ENCODE measurements around the gene C11orf42. TPM values are rescaled to one million over a fixed set of nuclear protein-coding genes. Genes with fewer than 3 reads are reported as not detected.

Gene C11orf42, protein sequence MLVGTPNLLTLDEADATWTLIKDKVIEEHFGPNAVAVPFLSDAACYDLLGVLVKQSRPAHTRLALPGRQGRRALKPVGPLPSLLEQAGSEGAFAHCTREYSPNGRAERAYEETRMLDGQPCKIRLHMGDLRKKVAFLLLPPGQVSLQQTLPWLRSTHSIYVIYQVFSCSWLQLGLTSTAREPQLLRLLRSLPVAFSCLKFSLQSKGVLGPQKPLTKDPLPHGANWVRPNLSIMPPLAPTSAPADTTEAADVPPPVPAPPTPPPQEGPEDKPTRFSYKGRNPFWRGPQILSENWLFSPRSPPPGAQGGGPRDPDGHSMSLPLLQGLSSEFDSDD
- total RNA-seq (not detected), polyA plus RNA-seq (ENCODE audit: insufficient read length in 2 of 2) (1 to 10 TPM; 1.2 to 2.0 TPM)
- long read RNA-seq, donor 1, partial matches to known transcripts = 13 of 19 reads
- long read RNA-seq, donor 1, other reads (novel, unspliced or antisense) = 6 of 19 reads
- long read RNA-seq, donor 2 = 0 reads
- long read RNA-seq, donor 3 = 0 reads
- long read RNA-seq, donor 4 = 0 reads

DNA sequence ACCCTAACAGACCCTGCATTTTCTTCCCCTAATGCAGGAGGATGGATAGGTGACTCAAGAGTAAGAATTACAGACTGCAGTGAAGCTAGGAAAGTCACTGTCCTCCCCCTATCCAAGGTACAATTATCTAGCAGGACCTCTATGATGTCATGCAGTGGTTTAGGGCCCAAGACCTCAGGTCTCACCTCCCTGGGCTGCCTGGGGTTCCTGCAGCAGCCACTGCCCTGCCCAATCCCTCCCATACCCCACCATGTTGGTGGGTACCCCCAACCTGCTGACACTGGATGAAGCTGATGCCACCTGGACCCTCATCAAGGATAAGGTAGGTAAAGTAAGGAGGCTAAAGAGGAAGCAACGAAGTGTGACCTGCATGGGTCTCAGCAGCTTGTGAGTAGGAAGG lies at the start of gene C11orf42:
TSS of gene C11orf42 (plus strand) at position 192 of the 400 bp plus-strand sequence. CDS start at position 251, 59 bp downstream.
- Histone ChIP-seq H3K27me3 (ENCODE audit: control insufficient read depth, insufficient read depth, low read length) (no peaks in the 10 kb centered on the region), H3K4me3 (ENCODE audit: low read depth, low read length) (no peak within 1 kb of the TSS), H3K9me3 (ENCODE audit: control insufficient read depth, insufficient read depth, low read length) (no peaks in the 10 kb centered on the region), H3K36me3 (ENCODE audit: control insufficient read depth, insufficient read depth, low read length) (peaks cover 25% of the 10 kb centered on the region), H3K27ac (ENCODE audit: low read depth, low read length) (no peak within 1 kb of the TSS), H3K4me1 (ENCODE audit: control insufficient read depth, insufficient read depth, low read length) (no peaks in the 10 kb centered on the region)
- DNase-seq (ENCODE audit: low read depth in 4 of 6, low spot score in 6 of 6) = no peak
- no CpG with 5 or more reads among the region's 1 CpG for WGBS (ENCODE audit: insufficient coverage)

- Histone ChIP-seq H3K4me1 (ENCODE audit: control insufficient read depth, insufficient read depth, low read length) (no peaks in the 10 kb centered on the region), H3K4me3 (ENCODE audit: low read depth, low read length) (no peak overlapping the region), H3K9me3 (ENCODE audit: control insufficient read depth, insufficient read depth, low read length) (no peaks in the 10 kb centered on the region), H3K27ac (ENCODE audit: low read depth, low read length) (no peak overlapping the region), H3K36me3 (ENCODE audit: control insufficient read depth, insufficient read depth, low read length) (no peaks in the 10 kb centered on the region), H3K27me3 (ENCODE audit: control insufficient read depth, insufficient read depth, low read length) (no peaks in the 10 kb centered on the region)
- WGBS (ENCODE audit: insufficient coverage) = 84% methylated on average over 3 of the region's 7 CpGs
- DNase-seq (ENCODE audit: low read depth in 4 of 6, low spot score in 6 of 6) = no peak
These were observed 48.6 kb upstream of the C11orf42 start for GRCh38 chr11:6156628-6157359.

DNA sequence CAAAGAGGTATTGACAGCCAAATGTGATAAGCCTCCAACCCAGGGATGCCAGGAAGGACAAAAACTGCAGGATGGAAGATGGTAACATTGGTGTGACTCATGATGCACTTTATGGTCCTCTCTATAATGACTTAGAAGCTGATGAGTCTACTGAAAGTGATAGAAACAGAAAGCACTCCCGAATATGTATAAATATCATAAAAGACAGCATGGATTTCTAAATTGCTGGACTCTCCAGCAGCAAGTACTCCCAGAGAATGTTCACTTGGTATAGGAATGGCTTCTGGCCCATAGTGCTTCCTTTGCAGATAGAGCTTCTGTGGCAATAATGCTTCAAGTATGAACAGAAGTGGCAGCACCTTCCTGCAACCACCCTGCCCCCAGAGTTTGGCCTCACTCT lies 35.1 kb upstream of the C11orf42 start, which contains the start of gene OR52B2:
TSS of gene OR52B2 (minus strand) at position 101 of the 400 bp plus-strand sequence. CDS start at position 101, 0 bp downstream.
- no peaks in the 10 kb centered on the region for H3K9me3 ChIP-seq (ENCODE audit: control insufficient read depth, insufficient read depth, low read length)
- H3K4me3 ChIP-seq (ENCODE audit: low read depth, low read length) = no peak within 1 kb of the TSS
- DNase-seq (ENCODE audit: low read depth in 4 of 6, low spot score in 6 of 6) = no peak
- H3K27me3 ChIP-seq (ENCODE audit: control insufficient read depth, insufficient read depth, low read length) = no peaks in the 10 kb centered on the region
- no CpG with 5 or more reads among the region's 1 CpG for WGBS (ENCODE audit: insufficient coverage)
- no peaks in the 10 kb centered on the region for H3K4me1 ChIP-seq (ENCODE audit: control insufficient read depth, insufficient read depth, low read length)
- H3K36me3 ChIP-seq (ENCODE audit: control insufficient read depth, insufficient read depth, low read length) = no peaks in the 10 kb centered on the region
- H3K27ac ChIP-seq (ENCODE audit: low read depth, low read length) = no peak within 1 kb of the TSS

GRCh38 chr11:6175440-6175839 lies 29.9 kb upstream of the C11orf42 start:
- Histone ChIP-seq H3K36me3 (ENCODE audit: control insufficient read depth, insufficient read depth, low read length) (no peaks in the 10 kb centered on the region), H3K4me3 (ENCODE audit: low read depth, low read length) (no peak overlapping the region), H3K4me1 (ENCODE audit: control insufficient read depth, insufficient read depth, low read length) (no peaks in the 10 kb centered on the region), H3K9me3 (ENCODE audit: control insufficient read depth, insufficient read depth, low read length) (no peaks in the 10 kb centered on the region), H3K27me3 (ENCODE audit: control insufficient read depth, insufficient read depth, low read length) (no peaks in the 10 kb centered on the region), H3K27ac (ENCODE audit: low read depth, low read length) (no peak overlapping the region)
- 80% methylated on average over 2 of the region's 2 CpGs for WGBS (ENCODE audit: insufficient coverage)
- no peak for DNase-seq (ENCODE audit: low read depth in 4 of 6, low spot score in 6 of 6)

- Histone ChIP-seq H3K27ac (ENCODE audit: low read depth, low read length) (no peak overlapping the region), H3K27me3 (ENCODE audit: control insufficient read depth, insufficient read depth, low read length) (no peaks in the 10 kb centered on the region), H3K9me3 (ENCODE audit: control insufficient read depth, insufficient read depth, low read length) (no peaks in the 10 kb centered on the region), H3K4me1 (ENCODE audit: control insufficient read depth, insufficient read depth, low read length) (no peaks in the 10 kb centered on the region), H3K4me3 (ENCODE audit: low read depth, low read length) (no peak overlapping the region), H3K36me3 (ENCODE audit: control insufficient read depth, insufficient read depth, low read length) (no peaks in the 10 kb centered on the region)
- DNase-seq (ENCODE audit: low read depth in 4 of 6, low spot score in 6 of 6) = no peak
These were observed 13.6 kb upstream of the C11orf42 start for GRCh38 chr11:6191742-6192141.

DNA sequence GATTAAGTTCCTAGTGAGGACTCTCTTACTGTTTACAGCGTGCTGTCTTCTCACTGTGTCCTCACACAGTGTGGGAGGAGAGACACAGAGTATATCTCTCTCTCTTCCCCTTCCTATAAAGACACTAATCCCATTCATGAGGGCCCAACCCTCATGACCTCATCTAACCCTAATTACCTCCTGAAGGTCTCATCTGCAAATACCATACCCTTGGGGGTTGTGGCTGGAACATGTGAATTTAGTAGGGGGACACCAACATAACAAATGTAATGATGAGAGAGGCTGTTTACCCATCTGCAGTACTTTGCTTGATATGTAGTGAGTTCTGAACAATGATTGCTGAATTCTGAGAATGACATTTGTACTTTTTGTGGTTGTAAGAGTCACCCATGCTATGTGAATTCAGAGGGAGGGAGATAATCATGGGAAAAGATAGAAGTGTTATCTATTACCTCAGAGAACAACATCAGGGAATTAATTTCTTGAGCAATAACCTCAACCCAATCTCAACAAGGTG lies 11.2 kb upstream of the C11orf42 start:
- no CpG with 5 or more reads among the region's 1 CpG for WGBS (ENCODE audit: insufficient coverage)
- Histone ChIP-seq H3K27ac (ENCODE audit: low read depth, low read length) (no peak overlapping the region), H3K4me1 (ENCODE audit: control insufficient read depth, insufficient read depth, low read length) (no peaks in the 10 kb centered on the region), H3K27me3 (ENCODE audit: control insufficient read depth, insufficient read depth, low read length) (no peaks in the 10 kb centered on the region), H3K36me3 (ENCODE audit: control insufficient read depth, insufficient read depth, low read length) (no peaks in the 10 kb centered on the region), H3K4me3 (ENCODE audit: low read depth, low read length) (no peak overlapping the region), H3K9me3 (ENCODE audit: control insufficient read depth, insufficient read depth, low read length) (no peaks in the 10 kb centered on the region)
- DNase-seq (ENCODE audit: low read depth in 4 of 6, low spot score in 6 of 6) = no peak

DNA sequence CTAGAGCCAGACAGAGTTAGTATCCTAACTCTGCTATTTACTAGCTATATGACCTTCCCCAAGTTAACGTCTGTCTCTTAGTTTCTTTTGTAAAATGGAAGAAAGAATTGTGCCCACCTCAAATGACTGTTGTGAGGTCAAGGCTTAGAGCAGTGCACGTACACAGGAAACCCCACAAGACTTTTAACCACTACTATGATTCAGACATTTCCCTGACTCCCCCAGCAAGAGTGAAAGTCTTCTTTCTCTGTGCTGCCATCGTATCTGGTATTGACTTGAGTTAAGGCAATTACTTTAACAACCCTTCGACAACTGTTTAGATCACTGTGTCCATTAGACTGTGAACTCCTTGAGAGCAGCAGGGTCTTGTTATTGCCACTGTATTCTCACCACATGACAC lies 9.0 kb upstream of the C11orf42 start:
- Histone ChIP-seq H3K27ac (ENCODE audit: low read depth, low read length) (no peak overlapping the region), H3K4me1 (ENCODE audit: control insufficient read depth, insufficient read depth, low read length) (no peaks in the 10 kb centered on the region), H3K27me3 (ENCODE audit: control insufficient read depth, insufficient read depth, low read length) (no peaks in the 10 kb centered on the region), H3K9me3 (ENCODE audit: control insufficient read depth, insufficient read depth, low read length) (no peaks in the 10 kb centered on the region), H3K4me3 (ENCODE audit: low read depth, low read length) (no peak overlapping the region), H3K36me3 (ENCODE audit: control insufficient read depth, insufficient read depth, low read length) (no peaks in the 10 kb centered on the region)
- no CpG with 5 or more reads among the region's 4 CpGs for WGBS (ENCODE audit: insufficient coverage)
- no peak for DNase-seq (ENCODE audit: low read depth in 4 of 6, low spot score in 6 of 6)

DNA sequence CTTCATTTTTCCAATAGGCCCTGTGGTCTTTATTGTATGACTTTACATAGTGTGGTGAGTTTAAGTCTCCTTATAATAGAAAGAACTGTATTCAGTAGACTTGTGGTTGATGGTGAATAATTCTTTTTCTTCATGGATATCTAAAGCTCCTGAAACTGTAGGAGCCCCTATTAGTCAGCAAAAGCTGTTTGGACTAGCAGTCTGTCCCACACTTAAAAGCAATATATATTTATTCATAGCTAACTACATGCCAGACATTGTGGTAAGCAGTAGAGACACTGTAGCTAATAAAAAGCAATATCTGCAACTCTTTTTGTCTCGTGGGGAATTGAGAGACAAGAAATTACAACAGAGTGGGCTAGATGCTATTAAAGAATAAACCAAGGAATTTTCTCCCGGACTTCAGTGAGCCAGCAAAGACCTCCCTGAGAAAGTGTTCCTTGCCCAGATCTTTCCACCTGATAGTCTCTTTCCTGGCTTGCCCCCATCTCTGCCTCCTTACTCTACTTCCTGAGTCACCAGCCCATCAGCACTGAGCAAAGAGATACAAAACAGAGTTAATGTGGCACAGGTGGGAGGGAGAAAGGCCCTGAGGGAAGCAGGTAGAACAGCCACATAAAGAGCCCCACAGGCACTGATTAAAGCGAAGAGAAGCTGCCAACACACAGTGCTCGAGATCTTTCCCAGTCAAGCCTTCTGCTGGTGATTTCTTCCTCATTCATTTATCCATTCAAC lies 7.7 kb upstream of the C11orf42 start:
- WGBS (ENCODE audit: insufficient coverage) = 83% methylated on average over 3 of the region's 4 CpGs
- H3K27ac ChIP-seq (ENCODE audit: low read depth, low read length) = no peak overlapping the region

DNA sequence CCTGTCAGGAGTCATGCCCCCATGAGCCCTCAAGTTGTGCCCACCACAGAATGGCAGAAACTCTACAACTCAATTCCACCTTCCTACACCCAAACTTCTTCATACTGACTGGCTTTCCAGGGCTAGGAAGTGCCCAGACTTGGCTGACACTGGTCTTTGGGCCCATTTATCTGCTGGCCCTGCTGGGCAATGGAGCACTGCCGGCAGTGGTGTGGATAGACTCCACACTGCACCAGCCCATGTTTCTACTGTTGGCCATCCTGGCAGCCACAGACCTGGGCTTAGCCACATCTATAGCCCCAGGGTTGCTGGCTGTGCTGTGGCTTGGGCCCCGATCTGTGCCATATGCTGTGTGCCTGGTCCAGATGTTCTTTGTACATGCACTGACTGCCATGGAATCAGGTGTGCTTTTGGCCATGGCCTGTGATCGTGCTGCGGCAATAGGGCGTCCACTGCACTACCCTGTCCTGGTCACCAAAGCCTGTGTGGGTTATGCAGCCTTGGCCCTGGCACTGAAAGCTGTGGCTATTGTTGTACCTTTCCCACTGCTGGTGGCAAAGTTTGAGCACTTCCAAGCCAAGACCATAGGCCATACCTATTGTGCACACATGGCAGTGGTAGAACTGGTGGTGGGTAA lies 6.1 kb upstream of the C11orf42 start, which contains the start of gene OR52W1:
TSS of gene OR52W1 (plus strand) at position 51 of the 637 bp plus-strand sequence. CDS start at position 51, 0 bp downstream.
- H3K27me3 ChIP-seq (ENCODE audit: control insufficient read depth, insufficient read depth, low read length) = no peaks in the 10 kb centered on the region
- 97% methylated on average over 5 of the region's 5 CpGs for WGBS (ENCODE audit: insufficient coverage)
- H3K4me3 ChIP-seq (ENCODE audit: low read depth, low read length) = no peak within 1 kb of the TSS
- no peaks in the 10 kb centered on the region for H3K4me1 ChIP-seq (ENCODE audit: control insufficient read depth, insufficient read depth, low read length)
- no peaks in the 10 kb centered on the region for H3K36me3 ChIP-seq (ENCODE audit: control insufficient read depth, insufficient read depth, low read length)
- no peaks in the 10 kb centered on the region for H3K9me3 ChIP-seq (ENCODE audit: control insufficient read depth, insufficient read depth, low read length)
- DNase-seq (ENCODE audit: low read depth in 4 of 6, low spot score in 6 of 6) = no peak
- no peak within 1 kb of the TSS for H3K27ac ChIP-seq (ENCODE audit: low read depth, low read length)

More for the DNA sequence above, 7.7 kb upstream of the C11orf42 start:
- H3K27me3 ChIP-seq (ENCODE audit: control insufficient read depth, insufficient read depth, low read length) = no peaks in the 10 kb centered on the region
- no peak for DNase-seq (ENCODE audit: low read depth in 4 of 6, low spot score in 6 of 6)
- H3K4me1 ChIP-seq (ENCODE audit: control insufficient read depth, insufficient read depth, low read length) = no peaks in the 10 kb centered on the region
- no peaks in the 10 kb centered on the region for H3K9me3 ChIP-seq (ENCODE audit: control insufficient read depth, insufficient read depth, low read length)
- no peaks in the 10 kb centered on the region for H3K36me3 ChIP-seq (ENCODE audit: control insufficient read depth, insufficient read depth, low read length)
- H3K4me3 ChIP-seq (ENCODE audit: low read depth, low read length) = no peak overlapping the region
